HG03108 (cell line): Measurements from ENCODE around the gene FOLR1.

Experiments used
- ATAC-seq: cut with Tn5 transposase; IDR thresholded peaks from one replicate; pipeline ENCODE4 v1.9.1; 2021; ENCODE audit warnings: moderate library complexity; ENCODE audit not compliant: unreplicated experiment

The FOLR1 gene

GRCh38 chr11:72234514-72234830 lies 42.5 kb downstream of the FOLR1 start:
- ATAC-seq, result no peak

- ATAC-seq, result no peak
Observed at GRCh38 chr11:72234920-72235319, 43.0 kb downstream of the FOLR1 start.

DNA sequence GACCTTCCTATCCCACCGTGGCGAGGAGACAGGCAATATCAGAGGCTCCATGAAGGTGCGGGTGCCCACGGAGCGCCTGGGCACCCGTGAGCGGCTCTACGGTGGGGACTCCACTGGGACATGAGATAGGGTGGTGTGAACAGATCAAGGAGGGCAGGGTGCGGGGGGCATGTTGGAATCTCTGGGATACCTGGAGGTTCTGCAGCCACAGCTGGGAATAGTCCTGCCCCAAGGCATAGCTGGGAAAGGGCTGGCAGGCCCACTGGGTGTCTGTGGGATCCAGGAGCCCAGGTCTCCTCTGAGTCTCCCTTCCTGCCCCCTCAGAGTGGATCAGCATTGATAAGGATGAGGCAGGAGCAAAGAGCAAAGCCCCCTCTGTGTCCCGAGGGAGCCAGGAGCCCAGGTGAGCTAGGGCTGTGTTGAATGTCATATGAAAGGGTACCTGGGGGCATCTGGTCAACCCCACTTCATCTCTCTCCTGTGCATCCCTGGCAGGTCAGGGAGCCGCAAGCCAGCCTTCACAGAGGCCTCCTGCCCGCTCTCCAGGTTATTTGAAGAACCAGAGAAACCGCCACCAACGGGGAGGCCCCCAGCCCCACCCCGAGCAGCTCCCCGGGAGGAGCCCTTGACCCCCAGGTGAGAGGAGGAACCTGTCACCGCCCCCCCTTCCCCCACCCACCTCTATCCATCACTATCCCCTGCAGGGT lies 43.6 kb downstream of the FOLR1 start:
- ATAC-seq, result no peak

DNA sequence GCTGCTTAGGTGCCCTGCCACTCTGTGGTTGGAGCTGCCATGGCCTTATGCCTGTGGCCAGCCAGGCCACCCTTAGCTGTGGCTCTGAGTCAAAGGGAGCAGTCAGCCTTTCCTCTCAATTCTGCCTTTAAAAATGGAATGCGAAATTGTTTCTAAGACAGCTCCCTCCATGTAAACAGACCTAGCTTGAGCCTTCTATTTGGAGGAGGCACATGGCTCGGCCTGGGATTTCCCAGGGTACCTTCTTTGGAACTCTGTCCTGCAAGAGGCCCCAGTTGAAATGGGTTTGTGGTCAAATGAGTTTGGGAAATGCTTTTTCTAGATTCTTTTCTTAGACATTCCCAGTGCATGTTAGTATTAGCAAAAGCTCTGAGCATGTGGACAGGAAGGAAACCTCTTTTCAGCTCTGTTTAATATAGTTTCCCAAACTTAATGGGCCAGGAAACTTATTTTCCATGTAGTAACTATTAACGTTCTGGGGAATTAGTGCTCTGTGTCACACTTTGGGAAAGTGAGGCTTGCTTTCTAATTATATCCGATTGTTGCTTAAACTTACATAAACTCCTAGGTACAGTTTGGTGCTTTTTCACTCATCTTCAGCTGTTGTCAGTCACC lies 44.2 kb downstream of the FOLR1 start:
- ATAC-seq, result no peak

DNA sequence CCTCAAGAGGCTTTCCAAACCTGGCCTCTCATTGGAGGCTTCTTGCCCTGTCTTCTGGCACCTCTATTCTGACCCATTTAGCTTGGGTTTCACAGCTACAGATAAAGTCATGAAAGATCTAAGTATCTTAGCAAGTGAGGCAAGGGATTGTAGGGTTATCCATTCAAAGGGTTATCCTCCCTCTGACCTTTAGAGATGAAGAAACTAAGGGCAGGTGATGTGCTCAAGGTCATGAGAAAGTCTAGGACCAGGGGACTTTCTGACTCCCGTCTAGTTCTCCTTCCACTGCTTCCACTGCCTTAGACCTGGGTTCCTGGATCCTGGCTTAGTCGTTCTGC lies 44.8 kb downstream of the FOLR1 start:
- no peak for ATAC-seq

DNA sequence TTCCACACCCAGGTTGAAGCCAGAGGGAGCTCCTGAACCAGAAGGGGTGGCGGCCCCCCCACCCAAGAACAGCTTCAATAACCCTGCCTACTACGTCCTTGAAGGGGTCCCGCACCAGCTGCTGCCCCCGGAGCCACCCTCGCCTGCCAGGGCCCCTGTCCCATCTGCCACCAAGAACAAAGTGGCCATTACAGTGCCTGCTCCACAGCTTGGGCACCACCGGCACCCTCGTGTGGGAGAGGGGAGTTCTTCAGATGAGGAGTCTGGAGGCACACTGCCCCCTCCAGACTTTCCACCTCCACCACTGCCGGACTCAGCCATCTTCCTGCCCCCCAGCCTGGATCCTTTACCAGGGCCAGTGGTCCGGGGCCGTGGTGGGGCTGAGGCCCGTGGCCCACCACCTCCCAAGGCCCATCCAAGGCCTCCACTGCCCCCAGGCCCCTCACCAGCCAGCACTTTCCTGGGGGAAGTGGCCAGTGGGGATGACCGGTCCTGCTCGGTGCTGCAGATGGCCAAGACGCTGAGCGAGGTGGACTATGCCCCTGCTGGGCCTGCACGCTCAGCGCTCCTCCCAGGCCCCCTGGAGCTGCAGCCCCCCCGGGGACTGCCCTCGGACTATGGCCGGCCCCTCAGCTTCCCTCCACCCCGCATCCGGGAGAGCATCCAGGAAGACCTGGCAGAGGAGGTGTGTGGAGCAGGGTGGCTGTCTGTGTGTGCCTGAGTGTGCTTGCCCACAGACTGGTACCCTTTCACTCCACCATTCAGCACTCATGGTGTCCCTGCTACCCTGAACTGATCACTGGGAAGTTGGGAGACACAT lies 45.4 kb downstream of the FOLR1 start:
- no peak for ATAC-seq

- ATAC-seq, result no peak
Observed at GRCh38 chr11:72238040-72238450, 46.1 kb downstream of the FOLR1 start.

DNA sequence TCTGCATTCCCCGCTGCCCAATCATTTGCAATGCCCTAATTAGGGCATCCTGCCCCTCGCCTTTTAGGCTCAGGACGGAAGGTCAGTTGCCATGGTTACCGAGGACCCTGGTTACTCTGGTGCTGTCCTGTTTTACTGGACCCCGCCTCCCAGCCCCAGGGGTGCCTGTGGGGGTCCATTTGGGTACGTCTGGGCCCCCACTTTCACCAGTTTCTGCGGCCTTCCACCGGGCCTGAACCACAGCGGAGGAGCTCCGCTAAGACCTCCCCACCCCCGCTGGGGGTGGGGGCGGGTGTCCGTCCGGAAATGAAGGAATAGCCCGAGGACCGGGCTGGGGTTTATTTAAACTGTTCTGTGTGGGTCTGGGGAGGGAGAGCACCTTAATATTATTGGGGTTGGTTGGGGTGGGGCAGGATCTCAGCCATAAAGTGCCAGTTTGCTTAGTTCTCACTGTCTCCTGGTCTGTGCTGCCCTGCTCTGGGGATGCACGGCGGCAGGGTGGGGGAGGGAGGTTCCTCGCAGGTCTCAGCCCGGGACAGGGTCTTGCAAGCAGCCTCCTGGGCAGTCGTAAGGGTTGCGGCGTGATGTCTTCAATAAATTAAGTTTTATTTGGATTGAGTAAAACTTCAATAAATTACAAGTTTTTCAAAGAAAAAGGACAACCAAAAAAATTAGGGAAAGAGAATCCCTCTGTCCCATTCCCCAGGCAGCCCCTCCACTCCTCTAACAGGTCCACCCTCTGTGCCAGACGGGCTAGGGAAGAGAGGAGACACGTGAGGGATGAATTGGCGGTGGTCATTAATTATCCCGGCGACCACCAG lies 46.8 kb downstream of the FOLR1 start:
- no peak for ATAC-seq

DNA sequence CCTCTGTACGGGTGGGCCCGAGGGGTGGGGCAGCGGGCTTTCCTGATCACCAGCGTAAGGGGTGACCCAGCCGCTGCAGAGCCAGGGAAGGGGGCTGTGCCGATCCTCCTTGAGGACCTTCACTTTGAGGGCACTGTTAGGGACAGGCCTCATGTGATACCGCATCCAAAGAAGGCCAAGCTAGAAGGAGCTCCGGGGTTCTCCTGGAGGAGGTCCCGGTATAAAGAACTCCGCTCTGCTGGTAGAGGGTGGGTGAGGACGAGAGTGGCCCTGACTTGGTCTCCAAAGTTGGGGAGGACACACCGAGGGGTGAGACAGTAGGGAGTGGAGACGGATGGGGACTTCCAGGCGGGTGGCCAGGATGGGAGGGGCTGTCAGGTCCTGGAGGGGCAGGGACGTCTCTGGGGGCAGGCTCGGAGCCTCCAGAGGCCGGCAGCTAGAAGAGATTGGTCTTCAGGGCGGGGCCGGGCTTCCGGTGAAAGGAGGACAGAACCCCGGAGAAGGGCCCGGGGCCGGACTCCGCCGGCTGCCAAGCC lies 47.4 kb downstream of the FOLR1 start:
- ATAC-seq, result no peak

DNA sequence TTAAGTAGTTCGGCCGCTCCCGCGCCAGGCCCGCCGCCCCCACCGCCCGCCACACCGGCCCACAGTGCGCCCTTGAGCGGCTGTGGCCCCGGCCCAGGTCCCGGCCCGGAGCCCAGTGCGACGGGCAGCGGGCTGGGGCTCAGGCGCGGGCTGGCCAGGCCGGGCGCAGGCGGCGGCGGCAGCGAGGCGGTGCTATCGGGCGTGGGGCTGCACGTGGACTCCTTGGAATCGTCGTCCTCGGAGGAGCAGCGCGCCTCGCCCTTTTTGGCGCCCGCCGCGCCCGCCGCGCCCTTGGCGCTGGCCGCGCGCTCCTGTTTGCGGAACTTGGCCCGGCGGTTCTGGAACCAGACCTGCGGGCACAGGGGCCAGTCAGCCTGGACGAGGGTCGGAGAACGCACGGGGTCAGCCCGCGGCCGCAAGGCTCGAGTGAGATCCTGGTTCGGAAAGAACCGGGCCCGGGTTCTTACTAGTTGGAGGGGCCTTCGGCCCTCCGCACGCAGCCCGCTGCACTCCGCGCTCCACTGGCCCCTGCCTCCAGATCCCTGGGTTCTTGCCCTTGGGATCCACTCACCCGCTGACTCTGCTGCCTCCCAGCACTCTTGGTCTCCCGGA lies 48.0 kb downstream of the FOLR1 start:
- ATAC-seq, result no peak

- ATAC-seq, result no peak
Observed at GRCh38 chr11:72240461-72241290, 48.7 kb downstream of the FOLR1 start.

GRCh38 chr11:72241291-72241781 lies 49.4 kb downstream of the FOLR1 start:
- no peak for ATAC-seq

GRCh38 chr11:72242141-72242540 lies 50.2 kb downstream of the FOLR1 start:
- ATAC-seq, result no peak

- no peak for ATAC-seq
Observed at GRCh38 chr11:72243173-72244059, 51.5 kb downstream of the FOLR1 start.

GRCh38 chr11:72244060-72244360 lies 52.1 kb downstream of the FOLR1 start, which contains the start of gene PHOX2A:
PHOX2A (minus strand) TSS chr11:72244176; CDS start chr11:72244004, 172 bp downstream.
- no peak for ATAC-seq

- ATAC-seq, result no peak
Observed at GRCh38 chr11:72244361-72245262, 52.7 kb downstream of the FOLR1 start.

GRCh38 chr11:72245263-72245816 lies 53.4 kb downstream of the FOLR1 start:
- no peak for ATAC-seq
